Stimulated activated CD4-positive, alpha-beta T cell treated with anti-CD3 and anti-CD28 coated beads, Interleukin-12 subunit alpha, Interleukin-12 subunit beta, amount 100 ng/mL, for 24 hours (primary cell): ENCODE measurements around the gene OR2L8.

Experiments
- DNase-seq, 2 experiments: peaks; one replicate each; pipeline ENCODE4 v3.0.0-alpha.2; 2020; ENCODE audit warnings: low read depth in 2 of 2

OR2L8 gene

GRCh38 chr1:247948558-247948957 is at the start of gene OR2L8:
OR2L8 (plus strand) TSS chr1:247948858; CDS start chr1:247948858, 0 bp downstream.
- DNase-seq, result no peak

- DNase-seq, result no peak
Measured at GRCh38 chr1:247904122-247904521, 44.5 kb upstream of the OR2L8 start.

- DNase-seq, result no peak
Measured at GRCh38 chr1:247905181-247905580, 43.5 kb upstream of the OR2L8 start.

- DNase-seq, result no peak
Measured at GRCh38 chr1:247905910-247906503, 42.7 kb upstream of the OR2L8 start.

GRCh38 chr1:247906504-247907047 is 42.1 kb upstream of the OR2L8 start:
- DNase-seq, result peak in 1 of 2 experiments; percentile 4

GRCh38 chr1:247908766-247909165 is 39.9 kb upstream of the OR2L8 start:
- DNase-seq, result no peak

GRCh38 chr1:247913786-247914185 is 34.9 kb upstream of the OR2L8 start:
- no peak for DNase-seq

GRCh38 chr1:247914941-247915662 is 33.6 kb upstream of the OR2L8 start:
- no peak for DNase-seq

- DNase-seq, result no peak
Measured at GRCh38 chr1:247919952-247920351, 28.7 kb upstream of the OR2L8 start, which contains the start of gene OR2T8. OR2T8 (plus strand) TSS chr1:247920252; CDS start chr1:247921018, 766 bp downstream.

GRCh38 chr1:247923941-247924340 is 24.7 kb upstream of the OR2L8 start:
- no peak for DNase-seq

GRCh38 chr1:247924868-247925267 is 23.8 kb upstream of the OR2L8 start, which contains the start of gene OR2AJ1:
OR2AJ1 (plus strand) TSS chr1:247924889; CDS start chr1:247933769, 8,880 bp downstream.
- DNase-seq, result no peak

GRCh38 chr1:247933989-247934388 is 14.7 kb upstream of the OR2L8 start:
- DNase-seq, result no peak

GRCh38 chr1:247935781-247936180 is 12.9 kb upstream of the OR2L8 start:
- no peak for DNase-seq

- no peak for DNase-seq
Measured at GRCh38 chr1:247936415-247936814, 12.2 kb upstream of the OR2L8 start.

- peak; percentile 89 to 94 for DNase-seq
Measured at GRCh38 chr1:247936965-247937734, 11.5 kb upstream of the OR2L8 start.

GRCh38 chr1:247942624-247943023 is 6.0 kb upstream of the OR2L8 start:
- DNase-seq, result no peak

GRCh38 chr1:247953408-247953807 is 4.8 kb downstream of the OR2L8 start:
- no peak for DNase-seq

- no peak for DNase-seq
Measured at GRCh38 chr1:247961791-247962190, 13.1 kb downstream of the OR2L8 start.

- DNase-seq, result no peak
Measured at GRCh38 chr1:247962911-247963588, 14.4 kb downstream of the OR2L8 start.

- no peak for DNase-seq
Measured at GRCh38 chr1:247964933-247965332, 16.3 kb downstream of the OR2L8 start, which contains the start of gene OR2AK2. OR2AK2 (plus strand) TSS chr1:247965233; CDS start chr1:247965377, 144 bp downstream.

GRCh38 chr1:247966532-247967204 is 18.0 kb downstream of the OR2L8 start:
- DNase-seq, result no peak
